Transverse colon (tissue), 4 donors: Measurements from ENCODE around the gene STK40.

Experiments
- CTCF ChIP-seq, 5 experiments: fragments of 200-600 bp in 3 of 5; fragments of 450-650 bp in 2 of 5; sonication (generic) in 3 of 5; IDR thresholded peaks; 1 replicate in 2 of 5; 2 replicates in 3 of 5; pipeline ENCODE4 v1.5.1; 2016 to 2017; ENCODE audit warnings: antibody characterized with exemption in 5 of 5, inconsistent platforms in 3 of 5, mild to moderate bottlenecking in 2 of 5, moderate library complexity in 1 of 5
- EP300 ChIP-seq: sonication (generic); formaldehyde crosslinking; IDR thresholded peaks from one replicate; pipeline ENCODE4 v1.6.1; 2017; ENCODE audit warnings: antibody characterized with exemption, low read depth
- POLR2A ChIP-seq: fragments of 450-650 bp; IDR thresholded peaks from one replicate; pipeline ENCODE4 v1.6.1; 2016; ENCODE audit warnings: antibody characterized with exemption, mild to moderate bottlenecking, moderate library complexity
- POLR2AphosphoS5 ChIP-seq, 3 donors: sonication (generic); formaldehyde crosslinking; IDR thresholded peaks; one replicate each; pipeline ENCODE4 v1.6.1; 2016; ENCODE audit warnings: antibody characterized with exemption in 3 of 3

- TF ChIP-seq CTCF (IDR thresholded peaks at IDR 0.05) (no peak), EP300 (no peak), POLR2A (no peak), POLR2AphosphoS5 (IDR thresholded peaks at IDR 0.05) (no peak)
These were observed 46.1 kb downstream of the STK40 start for GRCh38 chr1:36339615-36340014.
